GM18870 (cell line): ENCODE results near the gene MCC.

Experiments
- ATAC-seq: cut with Tn5 transposase; IDR thresholded peaks from one replicate; pipeline ENCODE4 v1.9.1; 2021; ENCODE audit warnings: moderate library complexity; ENCODE audit not compliant: unreplicated experiment

The MCC gene

GRCh38 chr5:113205323-113205722, 282.9 kb downstream of the MCC start:
- ATAC-seq: no peak

- no peak for ATAC-seq
Observed at GRCh38 chr5:113204525-113205161, 283.6 kb downstream of the MCC start.

GRCh38 chr5:113203916-113204315, 284.3 kb downstream of the MCC start:
- no peak for ATAC-seq

- ATAC-seq: no peak
Observed at GRCh38 chr5:113202746-113203716, 285.2 kb downstream of the MCC start.

- no peak for ATAC-seq
Observed at GRCh38 chr5:113202287-113202686, 286.0 kb downstream of the MCC start.

GRCh38 chr5:113201715-113202114, 286.5 kb downstream of the MCC start:
- ATAC-seq: no peak

GRCh38 chr5:113199122-113199905, 288.9 kb downstream of the MCC start:
- ATAC-seq: no peak

GRCh38 chr5:113197456-113198200, 290.6 kb downstream of the MCC start:
- ATAC-seq: no peak

GRCh38 chr5:113195771-113196170, 292.5 kb downstream of the MCC start:
- ATAC-seq: no peak

- ATAC-seq: no peak
Observed at GRCh38 chr5:113195251-113195650, 293.0 kb downstream of the MCC start.

GRCh38 chr5:113194591-113194990, 293.7 kb downstream of the MCC start:
- no peak for ATAC-seq

- no peak for ATAC-seq
Observed at GRCh38 chr5:113194125-113194524, 294.1 kb downstream of the MCC start.

GRCh38 chr5:113193311-113193978, 294.8 kb downstream of the MCC start:
- ATAC-seq: no peak

GRCh38 chr5:113192541-113192940, 295.7 kb downstream of the MCC start:
- ATAC-seq: no peak

GRCh38 chr5:113190347-113190746, 297.9 kb downstream of the MCC start:
- no peak for ATAC-seq

GRCh38 chr5:113189291-113189690, 299.0 kb downstream of the MCC start:
- ATAC-seq: no peak

GRCh38 chr5:113188436-113188835, 299.8 kb downstream of the MCC start:
- ATAC-seq: no peak

- no peak for ATAC-seq
Observed at GRCh38 chr5:113187906-113188305, 300.3 kb downstream of the MCC start.

GRCh38 chr5:113186061-113186460, 302.2 kb downstream of the MCC start:
- ATAC-seq: no peak

GRCh38 chr5:113183694-113184093, 304.6 kb downstream of the MCC start:
- ATAC-seq: no peak
